Neutrophil (primary cell): ENCODE measurements around the gene NUP210.

Source experiments
- H3K27ac ChIP-seq: fragments of 200-600 bp; sonication (generic); 2 replicates; pipeline ENCODE4 v1.5.1; 2016; ENCODE audit warnings: mild to moderate bottlenecking, moderate library complexity
- H3K27me3 ChIP-seq: fragments of 200-600 bp; sonication (generic); 2 replicates; pipeline ENCODE4 v1.6.0; 2016; ENCODE audit warnings: mild to moderate bottlenecking
- H3K36me3 ChIP-seq: fragments of 200-600 bp; sonication (generic); 2 replicates; pipeline ENCODE4 v1.5.1; 2017
- H3K4me1 ChIP-seq, 2 experiments: fragments of 200-600 bp in 1 of 2; sonication (generic) in 1 of 2; 1 replicate in 1 of 2; 2 replicates in 1 of 2; pipeline versions ENCODE4 v1.5.1 to v1.6.1; 2013 to 2016; ENCODE audit warnings: low read depth in 1 of 2, low read length in 1 of 2, mild to moderate bottlenecking in 1 of 2, moderate library complexity in 1 of 2; ENCODE audit not compliant: control insufficient read depth in 1 of 2, insufficient read depth in 1 of 2
- H3K4me3 ChIP-seq, 2 experiments: fragments of 200-600 bp in 1 of 2; sonication (generic) in 1 of 2; 1 replicate in 1 of 2; 2 replicates in 1 of 2; pipeline ENCODE4 v1.5.1; 2013 to 2016; ENCODE audit warnings: low read depth in 1 of 2, low read length in 1 of 2, mild to moderate bottlenecking in 1 of 2, moderate library complexity in 1 of 2
- H3K9me3 ChIP-seq: fragments of 200-600 bp; sonication (generic); 2 replicates; pipeline ENCODE4 v1.5.1; 2016
- CTCF ChIP-seq: fragments of 200-600 bp; sonication (generic); IDR thresholded peaks from 2 replicates; pipeline ENCODE4 v1.5.1; 2016; ENCODE audit warnings: antibody characterized with exemption

NUP210 gene

GRCh38 chr3:13324835-13325501 is 95.2 kb downstream of the NUP210 start:
- no peaks in the 10 kb centered on the region for H3K27me3 ChIP-seq
- TF ChIP-seq CTCF: no peak
- no peak overlapping the region for H3K27ac ChIP-seq
- no peak overlapping the region for H3K4me3 ChIP-seq
- no peaks in the 10 kb centered on the region for H3K9me3 ChIP-seq
- peaks cover 99% of the 10 kb centered on the region for H3K36me3 ChIP-seq
- H3K4me1 ChIP-seq: no peaks in the 10 kb centered on the region

GRCh38 chr3:13323822-13324221 is 96.3 kb downstream of the NUP210 start:
- Histone ChIP-seq H3K9me3 (no peaks in the 10 kb centered on the region), H3K27ac (no peak overlapping the region), H3K36me3 (peaks cover 99% of the 10 kb centered on the region)

GRCh38 chr3:13322324-13322723 is 97.8 kb downstream of the NUP210 start:
- H3K9me3 ChIP-seq: no peaks in the 10 kb centered on the region
- no peak overlapping the region for H3K27ac ChIP-seq
- H3K27me3 ChIP-seq: no peaks in the 10 kb centered on the region
- no peak overlapping the region for H3K4me3 ChIP-seq
- H3K36me3 ChIP-seq: peaks cover 99% of the 10 kb centered on the region
- no peak for TF ChIP-seq CTCF
- no peaks in the 10 kb centered on the region for H3K4me1 ChIP-seq

More at GRCh38 chr3:13323822-13324221, 96.3 kb downstream of the NUP210 start:
- TF ChIP-seq CTCF: no peak
- no peak overlapping the region for H3K4me3 ChIP-seq
- H3K4me1 ChIP-seq: no peaks in the 10 kb centered on the region
- no peaks in the 10 kb centered on the region for H3K27me3 ChIP-seq

GRCh38 chr3:13319564-13320220 is 100.4 kb downstream of the NUP210 start:
- H3K27ac ChIP-seq: no peak overlapping the region
- H3K4me1 ChIP-seq: no peaks in the 10 kb centered on the region
- H3K4me3 ChIP-seq: no peak overlapping the region
- H3K27me3 ChIP-seq: no peaks in the 10 kb centered on the region
- peaks cover 99% of the 10 kb centered on the region for H3K36me3 ChIP-seq
- no peaks in the 10 kb centered on the region for H3K9me3 ChIP-seq
- no peak for TF ChIP-seq CTCF

GRCh38 chr3:13318626-13319470 is 101.3 kb downstream of the NUP210 start:
- no peaks in the 10 kb centered on the region for H3K27me3 ChIP-seq
- H3K4me1 ChIP-seq: no peaks in the 10 kb centered on the region
- H3K27ac ChIP-seq: no peak overlapping the region
- H3K9me3 ChIP-seq: no peaks in the 10 kb centered on the region
- H3K36me3 ChIP-seq: peaks cover 99% of the 10 kb centered on the region
- TF ChIP-seq CTCF: no peak
- H3K4me3 ChIP-seq: no peak overlapping the region
